Activated CD4-positive, CD25-positive, alpha-beta regulatory T cell treated with anti-CD3 and anti-CD28 coated beads, Interleukin-2, amount 50 U/mL, for 16 hours (primary cell): Measurements from ENCODE around the gene ARRB2.
"Not testable (repeated sequence)": the region's sequence is repeated elsewhere in the genome, so short reads cannot be mapped to it uniquely, and the experiment has no call there.

Experiments used
- DNase-seq: peaks from one replicate; pipeline ENCODE4 v3.0.0-alpha.2; 2020; ENCODE audit warnings: low read depth, low spot score

ARRB2 gene

DNA sequence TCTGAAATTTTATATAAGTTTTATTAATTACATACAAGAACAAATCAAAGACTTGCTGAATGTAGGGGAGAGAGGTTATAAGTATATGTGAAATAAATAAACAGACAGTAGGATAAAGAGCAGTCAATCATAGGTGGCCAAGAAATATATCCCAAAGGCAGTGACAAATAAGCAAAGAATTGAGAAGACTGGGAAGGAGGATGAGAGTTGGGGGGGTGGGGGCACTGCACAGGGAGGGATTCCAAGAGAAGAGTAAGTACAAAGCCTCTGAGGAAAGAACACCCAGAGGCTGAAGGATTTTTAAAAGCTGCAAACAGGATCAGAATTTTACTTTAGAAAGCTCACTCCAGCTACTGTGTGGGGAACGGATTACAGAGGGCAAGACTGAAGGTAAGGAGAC is 9.3 kb upstream of the ARRB2 start:
- DNase-seq = no peak

DNA sequence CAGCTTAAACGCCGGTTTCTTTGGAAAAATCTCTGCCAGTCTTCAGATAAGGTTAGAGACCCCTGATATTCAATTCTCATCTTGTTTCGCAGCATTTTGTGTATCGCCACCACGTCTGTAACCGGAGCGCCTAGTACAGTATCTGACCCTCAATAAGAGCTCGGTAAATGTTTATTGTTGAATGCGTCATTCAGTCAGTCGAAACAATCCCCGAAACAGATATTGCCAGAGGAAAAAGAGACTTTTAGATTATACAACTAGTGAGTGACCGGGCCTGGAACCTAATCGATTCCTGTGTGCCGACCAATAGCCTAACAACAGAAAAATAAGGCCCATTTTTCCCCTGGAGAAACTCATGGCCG is 7.1 kb upstream of the ARRB2 start:
- no peak for DNase-seq

DNA sequence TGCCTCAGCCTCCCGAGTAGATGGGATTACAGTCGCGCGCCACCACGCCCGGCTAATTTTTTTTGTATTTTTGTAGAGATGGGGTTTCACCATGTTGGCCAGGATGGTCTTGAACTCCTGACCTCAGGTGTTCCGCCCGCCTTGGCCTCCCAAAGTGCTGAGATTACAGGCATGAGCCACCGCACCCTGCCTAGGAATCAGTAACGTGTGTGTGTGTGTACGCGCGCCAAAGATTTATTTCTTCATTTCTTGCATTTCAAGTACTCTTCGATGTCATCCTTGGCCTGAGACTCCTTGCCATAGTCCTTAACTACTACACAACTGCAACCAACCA is 5.9 kb upstream of the ARRB2 start:
- DNase-seq = not testable (repeated sequence)

DNA sequence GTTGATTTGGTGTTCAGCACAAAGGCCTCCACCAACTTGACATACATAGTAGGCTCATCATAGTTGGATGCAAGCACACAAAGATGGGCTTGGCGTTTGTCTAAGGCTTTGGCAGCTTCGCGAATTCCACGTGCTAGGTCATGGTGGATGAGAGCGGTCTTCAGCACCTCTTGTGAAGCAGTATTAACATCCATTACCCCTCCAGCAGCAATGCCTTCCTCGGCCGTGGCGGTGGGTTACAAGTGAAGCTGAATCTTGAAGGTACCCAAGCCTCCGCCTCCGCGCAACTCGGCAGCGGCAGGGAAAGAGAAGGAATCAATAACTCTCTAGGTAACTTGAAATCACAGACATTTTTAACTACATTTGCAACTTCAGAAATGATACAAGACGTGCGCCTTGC is 5.4 kb upstream of the ARRB2 start:
- no peak for DNase-seq

DNA sequence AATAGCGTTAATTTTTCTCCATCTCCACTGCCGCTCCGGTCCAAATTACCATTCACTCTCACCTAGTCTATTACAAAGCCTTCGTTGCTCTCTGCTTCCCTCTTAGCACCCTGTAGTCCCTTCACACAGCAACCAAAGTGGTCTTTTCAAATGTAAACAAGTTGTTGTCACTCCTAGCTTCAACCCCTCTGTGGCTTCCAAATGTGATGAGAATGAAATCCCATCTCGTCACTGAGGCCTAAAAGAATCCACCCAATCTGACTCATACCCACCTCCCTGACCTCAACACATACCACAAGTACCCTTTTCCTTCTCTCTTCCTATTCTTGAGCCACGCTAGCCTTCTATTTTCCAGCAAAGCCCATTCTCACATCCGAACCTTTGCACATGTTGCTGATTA is 4.3 kb upstream of the ARRB2 start:
- DNase-seq = no peak

DNA sequence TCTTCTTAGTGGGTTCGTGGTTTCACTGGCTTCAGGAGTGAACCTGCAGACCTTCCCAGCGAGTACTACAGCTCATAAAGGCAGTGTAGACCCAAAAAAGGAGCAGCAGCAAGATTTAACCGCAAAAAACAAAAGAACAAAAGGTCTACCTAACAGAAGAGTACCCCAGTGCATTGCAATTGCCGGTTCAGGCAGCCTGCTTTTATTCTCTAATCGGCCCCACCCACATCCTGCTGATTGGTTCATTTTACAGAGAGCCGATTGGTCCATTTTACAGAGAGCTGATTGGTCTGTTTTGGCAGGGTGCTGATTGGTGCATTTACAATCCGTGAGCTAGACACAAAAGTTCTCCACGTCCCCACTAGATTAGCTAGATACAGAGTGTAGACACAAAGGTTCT is 2.0 kb upstream of the ARRB2 start:
- peak; percentile 15 for DNase-seq

DNA sequence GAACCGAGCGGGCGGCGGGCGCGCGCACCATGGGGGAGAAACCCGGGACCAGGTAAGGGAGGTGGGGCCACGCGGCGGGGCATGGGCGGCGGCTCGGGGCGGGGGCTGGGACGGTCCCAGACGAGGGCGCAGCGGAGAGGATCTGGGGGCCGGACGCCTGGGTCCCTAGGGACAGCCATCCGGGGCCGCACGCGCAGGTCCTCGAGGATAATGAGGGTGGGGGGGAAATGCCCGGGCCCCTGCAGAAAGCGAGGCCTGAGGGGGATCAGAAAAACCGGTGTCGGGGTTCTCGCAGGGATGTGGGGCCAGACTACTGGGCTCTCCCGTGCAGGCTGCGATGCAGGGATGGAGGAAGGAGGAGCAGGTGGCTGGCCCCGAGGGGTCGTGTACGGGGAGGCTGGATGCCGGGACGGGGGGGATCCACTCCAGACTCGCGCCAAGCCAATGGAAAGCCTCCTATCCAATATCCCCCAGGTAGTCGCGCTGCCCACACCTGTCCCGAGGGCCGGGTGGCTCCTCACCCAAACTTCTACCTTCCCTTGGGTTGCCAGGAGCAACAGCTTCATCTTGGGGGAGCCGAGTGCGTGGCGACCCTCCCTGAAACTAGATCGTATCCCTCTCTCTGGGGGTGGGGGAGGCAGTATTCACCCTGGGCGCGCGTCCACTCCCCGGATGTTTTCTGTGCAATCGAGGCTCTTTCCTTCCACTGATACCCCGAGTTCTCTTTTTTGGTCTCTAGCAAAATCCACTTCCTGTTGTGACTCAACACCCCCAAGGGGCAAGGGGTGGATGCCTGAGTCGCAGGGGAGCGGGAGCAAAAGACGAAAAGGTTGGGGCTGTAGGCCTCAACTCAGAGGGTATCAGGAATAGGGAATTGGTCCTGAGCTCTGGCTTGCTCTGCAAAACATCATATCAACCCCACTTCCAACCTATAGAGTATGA is 532 bp downstream of the ARRB2 start:
- peak; percentile 10 for DNase-seq

DNA sequence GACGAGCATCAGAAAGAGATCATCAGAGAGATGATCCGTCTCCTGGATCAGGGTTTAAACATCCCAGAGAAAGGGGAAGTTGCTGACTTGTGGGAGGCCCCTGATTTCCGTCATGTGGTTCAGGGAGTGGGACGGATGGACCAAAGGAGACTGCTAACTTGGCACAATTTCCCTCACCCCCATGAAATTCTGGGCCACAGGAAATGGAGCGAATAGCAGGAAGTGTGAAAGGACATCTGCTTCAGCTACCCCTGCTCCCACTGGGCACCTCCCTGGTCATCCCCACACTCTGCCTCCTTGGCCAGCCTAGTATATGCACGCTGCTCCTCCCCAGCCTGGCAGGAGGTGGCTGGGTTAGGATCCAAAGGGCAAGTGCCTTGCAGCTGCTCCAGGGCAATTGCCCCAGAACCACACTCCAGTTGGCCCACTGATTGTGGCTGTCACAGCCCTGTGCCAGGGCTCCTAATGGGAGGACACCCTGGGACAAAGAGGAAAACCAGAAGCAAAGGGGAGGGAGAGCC is 1.3 kb downstream of the ARRB2 start:
- DNase-seq = no peak

DNA sequence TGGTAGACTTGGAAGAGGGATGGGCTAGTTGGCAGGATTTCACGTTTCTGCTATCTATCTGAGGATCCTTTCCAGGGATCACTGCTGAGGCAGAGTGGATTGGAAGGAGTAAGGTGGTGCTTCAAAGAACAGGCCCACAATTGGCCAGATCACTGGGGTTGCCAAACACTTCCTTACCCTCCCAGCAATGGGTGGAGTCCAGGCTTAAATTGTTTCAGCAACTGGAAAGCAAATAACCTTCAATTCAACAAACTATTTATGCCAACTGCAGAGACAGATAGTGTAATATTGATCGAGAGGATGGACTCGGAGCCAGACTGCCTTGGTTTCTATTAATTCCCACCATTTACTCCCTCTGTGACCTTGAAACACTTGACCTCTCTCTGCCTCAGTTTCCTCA is 2.1 kb downstream of the ARRB2 start:
- DNase-seq = no peak

DNA sequence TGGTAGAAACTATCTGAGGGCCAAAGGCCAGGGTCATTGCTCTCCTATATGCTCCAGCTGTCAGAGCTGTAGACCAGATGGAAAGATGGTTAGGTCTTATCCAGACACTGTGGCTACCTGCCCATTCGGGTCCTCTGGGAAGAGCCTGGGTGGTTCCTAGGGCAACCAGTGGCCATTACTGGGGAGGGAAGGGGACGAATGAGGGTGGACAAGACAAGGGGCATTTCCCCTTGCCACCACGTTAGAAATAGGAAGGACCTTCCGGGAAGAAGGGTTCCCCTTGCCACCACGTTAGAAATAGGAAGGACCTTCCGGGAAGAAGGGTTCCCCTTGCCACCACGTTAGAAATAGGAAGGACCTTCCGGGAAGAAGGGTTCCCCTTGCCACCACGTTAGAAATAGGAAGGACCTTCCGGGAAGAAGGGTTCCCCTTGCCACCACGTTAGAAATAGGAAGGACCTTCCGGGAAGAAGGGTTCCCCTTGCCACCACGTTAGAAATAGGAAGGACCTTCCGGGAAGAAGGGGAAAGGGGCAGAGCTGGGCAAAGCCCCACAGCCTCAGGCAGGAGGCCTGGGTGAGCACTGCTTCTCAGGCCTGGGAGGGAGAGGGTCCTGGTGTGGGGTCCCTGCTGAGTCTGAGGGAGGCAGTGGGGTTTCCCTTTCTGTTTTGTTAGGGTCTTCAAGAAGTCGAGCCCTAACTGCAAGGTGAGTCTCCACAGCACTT is 4.1 kb downstream of the ARRB2 start:
- not testable (repeated sequence) for DNase-seq

DNA sequence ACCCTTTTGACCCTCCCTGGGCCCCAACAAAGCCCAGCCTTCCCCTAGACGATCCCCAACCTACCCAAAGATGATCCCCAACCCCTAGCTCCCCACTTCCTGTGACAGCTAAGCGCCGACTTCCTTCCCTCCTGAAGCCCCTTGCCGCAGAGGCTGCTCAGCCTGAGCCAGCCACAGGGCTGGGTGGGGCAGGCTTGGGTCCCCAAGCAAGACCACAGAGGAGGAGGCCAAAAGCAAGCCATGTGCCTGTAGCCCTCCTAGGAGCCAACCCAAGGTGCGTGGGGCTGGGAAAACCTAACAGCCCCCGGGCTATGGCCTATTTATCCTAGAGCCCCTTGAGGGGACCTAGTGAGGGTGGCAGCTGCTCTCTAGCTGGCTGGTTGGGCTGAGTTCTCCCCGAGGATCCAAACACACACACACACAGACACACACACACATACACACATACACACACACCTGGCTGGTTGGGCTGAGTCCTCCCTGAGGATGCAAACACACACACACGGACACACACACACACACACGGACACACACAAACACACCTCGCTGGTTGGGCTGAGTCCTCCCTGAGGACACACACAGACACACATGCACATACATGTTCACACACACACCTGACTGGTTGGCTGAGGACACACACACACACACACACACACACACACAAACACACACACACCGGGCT is 4.8 kb downstream of the ARRB2 start:
- DNase-seq = no peak

DNA sequence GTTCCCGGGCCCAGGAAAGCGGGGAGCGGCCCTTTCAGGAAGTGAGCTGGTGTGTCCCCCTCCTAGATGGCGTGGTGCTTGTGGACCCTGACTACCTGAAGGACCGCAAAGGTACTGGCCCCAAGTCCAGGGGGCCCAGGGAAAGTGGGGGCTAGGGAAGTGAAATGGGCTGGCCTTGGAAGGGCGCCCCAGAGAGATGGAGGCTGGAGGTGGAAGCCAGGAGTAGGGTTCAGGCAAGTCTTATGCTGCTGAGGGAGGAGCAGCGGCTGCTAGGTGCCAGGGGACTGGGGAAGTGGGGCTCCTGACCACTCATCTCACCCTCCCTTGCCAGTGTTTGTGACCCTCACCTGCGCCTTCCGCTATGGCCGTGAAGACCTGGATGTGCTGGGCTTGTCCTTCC is 5.6 kb downstream of the ARRB2 start:
- no peak for DNase-seq

DNA sequence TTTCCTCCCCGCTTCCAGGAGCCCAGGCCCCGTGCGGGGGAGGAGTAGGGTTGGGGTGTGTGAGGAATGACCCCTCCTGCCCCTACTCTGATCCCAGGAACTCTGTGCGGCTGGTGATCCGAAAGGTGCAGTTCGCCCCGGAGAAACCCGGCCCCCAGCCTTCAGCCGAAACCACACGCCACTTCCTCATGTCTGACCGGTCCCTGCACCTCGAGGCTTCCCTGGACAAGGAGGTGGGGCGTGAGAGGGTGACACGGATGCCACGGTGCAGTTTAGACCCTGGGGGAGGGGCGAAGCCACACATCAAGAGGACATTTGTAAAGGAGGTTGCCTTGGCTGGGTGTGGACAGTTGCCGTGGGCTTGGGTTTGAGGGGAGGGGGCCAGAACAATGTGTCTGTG is 7.4 kb downstream of the ARRB2 start:
- DNase-seq = no peak

DNA sequence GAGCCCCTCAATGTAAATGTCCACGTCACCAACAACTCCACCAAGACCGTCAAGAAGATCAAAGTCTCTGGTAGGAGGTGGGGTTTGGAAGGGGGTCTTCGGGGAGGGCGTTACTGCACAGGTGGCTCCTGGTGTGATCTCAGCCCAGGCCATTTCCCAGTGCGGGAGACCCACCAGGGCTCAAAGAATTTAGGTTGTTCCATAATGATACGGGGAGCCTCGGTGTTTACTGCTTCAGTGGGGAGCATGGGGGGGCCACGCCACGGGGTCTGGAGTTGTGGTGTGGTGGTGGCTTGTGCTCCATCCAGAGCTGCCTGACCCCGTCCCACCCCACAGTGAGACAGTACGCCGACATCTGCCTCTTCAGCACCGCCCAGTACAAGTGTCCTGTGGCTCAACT is 7.8 kb downstream of the ARRB2 start:
- no peak for DNase-seq

DNA sequence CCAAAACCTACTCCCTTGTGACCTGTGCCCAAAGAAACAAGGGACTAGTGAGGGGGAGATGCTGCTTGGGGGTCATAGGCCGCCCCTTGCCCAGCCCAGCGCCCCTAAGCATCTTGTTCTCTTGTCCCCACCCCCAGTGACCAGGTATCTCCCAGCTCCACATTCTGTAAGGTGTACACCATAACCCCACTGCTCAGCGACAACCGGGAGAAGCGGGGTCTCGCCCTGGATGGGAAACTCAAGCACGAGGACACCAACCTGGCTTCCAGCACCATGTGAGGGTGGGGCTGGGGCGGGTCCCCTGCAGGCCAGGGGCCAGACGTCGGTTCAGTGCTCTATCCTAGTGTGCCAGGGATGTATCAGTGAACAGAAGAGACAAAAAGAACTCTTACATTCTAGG is 8.7 kb downstream of the ARRB2 start:
- DNase-seq = no peak

DNA sequence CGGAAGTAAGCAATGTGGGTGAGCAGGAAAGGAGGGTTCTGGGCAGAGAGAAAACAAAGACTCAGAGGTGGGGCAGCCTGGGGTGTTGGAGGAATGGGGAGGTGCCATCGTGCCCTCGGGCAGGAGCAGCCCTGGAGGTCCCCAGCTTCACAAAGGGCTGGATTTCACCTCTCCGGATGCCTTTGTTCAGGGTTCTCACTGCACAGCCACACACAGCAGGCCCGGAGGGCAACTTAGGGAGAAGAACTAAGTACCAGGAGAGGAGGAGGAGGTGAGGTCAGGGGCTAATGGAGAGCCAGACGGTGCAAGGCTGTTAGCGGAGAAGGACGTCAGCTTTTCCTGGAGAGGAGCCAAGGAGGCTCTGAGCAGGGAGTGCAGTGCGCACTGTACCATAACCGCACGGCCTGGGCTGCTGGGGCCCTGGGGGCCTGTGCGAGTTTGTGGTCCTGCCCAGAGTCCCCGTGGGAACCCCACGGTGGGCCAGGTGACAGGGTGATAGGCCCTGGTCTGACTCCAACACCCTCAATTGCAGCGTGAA is 9.3 kb downstream of the ARRB2 start:
- no peak for DNase-seq

DNA sequence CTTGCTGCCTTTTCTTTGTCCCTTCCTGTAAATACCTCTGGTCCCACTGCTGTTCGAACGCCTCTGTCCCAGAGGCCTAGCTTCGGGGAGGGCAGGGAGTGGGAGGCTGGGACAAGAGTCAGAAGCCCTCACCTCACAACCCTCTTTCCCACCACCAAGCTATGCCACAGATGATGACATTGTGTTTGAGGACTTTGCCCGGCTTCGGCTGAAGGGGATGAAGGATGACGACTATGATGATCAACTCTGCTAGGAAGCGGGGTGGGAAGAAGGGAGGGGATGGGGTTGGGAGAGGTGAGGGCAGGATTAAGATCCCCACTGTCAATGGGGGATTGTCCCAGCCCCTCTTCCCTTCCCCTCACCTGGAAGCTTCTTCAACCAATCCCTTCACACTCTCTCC is 10.4 kb downstream of the ARRB2 start:
- DNase-seq = no peak

DNA sequence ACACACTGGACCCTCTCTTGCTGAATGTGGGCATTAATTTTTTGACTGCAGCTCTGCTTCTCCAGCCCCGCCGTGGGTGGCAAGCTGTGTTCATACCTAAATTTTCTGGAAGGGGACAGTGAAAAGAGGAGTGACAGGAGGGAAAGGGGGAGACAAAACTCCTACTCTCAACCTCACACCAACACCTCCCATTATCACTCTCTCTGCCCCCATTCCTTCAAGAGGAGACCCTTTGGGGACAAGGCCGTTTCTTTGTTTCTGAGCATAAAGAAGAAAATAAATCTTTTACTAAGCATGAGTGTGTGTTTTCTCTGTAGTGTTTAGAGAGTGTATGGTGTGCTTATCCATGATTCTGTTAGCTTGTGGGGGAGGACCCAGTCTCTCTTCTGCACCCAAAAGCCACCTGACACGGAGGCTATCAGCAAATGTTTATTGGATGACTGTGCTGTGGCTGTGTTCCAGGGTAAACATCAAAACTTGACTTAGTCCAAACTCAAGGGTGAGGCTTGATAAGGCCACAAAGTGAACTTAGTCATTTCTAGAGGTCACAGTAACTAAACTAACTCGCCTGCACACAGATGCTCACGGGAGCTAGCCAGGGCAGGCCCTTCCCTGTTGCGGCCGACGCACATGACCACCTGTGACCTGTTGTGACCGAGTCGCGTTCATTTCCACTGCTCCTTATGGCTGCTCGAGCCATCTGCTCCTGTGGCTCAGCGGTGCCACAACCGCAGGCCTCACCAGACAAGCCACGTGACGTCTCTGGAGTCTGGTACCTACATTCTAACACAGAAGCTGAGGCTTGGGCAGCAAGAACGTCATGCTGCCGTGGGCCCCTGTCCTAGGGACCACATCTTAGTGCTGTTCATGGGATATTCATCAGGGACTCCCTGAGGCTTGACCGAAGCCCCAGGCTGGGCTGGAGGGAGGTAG is 11.0 kb downstream of the ARRB2 start:
- no peak for DNase-seq

DNA sequence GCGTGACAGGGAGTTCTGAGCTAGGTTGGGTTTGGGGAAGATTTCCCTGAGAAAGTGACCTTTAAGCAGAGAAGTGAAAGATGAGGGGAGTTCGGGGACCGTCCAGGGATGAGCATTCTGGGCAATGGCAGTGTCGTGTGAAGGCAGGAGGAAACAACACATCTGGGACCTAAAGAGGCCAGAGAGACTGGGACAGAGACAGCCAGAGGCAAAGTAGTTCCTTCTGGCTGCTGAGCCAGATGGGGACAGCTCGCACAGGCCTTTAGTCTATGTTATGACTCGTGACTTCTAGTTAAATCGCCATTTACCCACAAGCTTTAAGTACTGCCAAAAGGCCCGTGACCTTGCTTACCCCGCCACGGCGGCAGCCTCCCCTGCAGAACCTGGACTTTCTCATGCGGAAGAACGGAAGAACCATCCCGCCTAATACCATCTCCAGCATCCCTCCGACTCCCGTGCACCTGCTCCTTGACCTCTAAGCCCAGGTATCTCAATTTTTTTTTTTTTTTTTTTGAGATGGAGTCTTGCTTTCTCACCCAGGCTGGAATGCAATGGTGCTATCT is 12.3 kb downstream of the ARRB2 start:
- DNase-seq = no peak

DNA sequence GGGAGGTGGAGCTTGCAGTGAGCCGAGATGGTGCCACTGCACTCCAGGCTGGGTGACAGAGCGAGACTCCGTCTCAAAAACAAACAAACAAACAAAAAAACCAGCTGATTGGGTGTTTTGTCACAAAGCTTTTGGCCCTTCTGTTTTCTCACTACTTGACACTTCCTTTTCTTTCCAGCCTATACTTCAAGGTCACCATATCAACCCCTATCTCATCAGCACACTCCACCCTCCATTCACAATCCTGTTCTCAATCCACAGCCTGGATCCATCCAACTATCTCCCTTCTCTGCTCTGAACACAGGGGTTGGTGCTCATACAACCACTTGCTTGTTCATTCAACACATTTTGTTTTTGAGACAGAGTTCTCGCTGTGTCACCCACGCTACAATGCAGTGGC is 14.2 kb downstream of the ARRB2 start:
- DNase-seq = no peak
